ENCODE measurements around the gene GPRIN3. TPM values are rescaled to one million over a fixed set of nuclear protein-coding genes. Genes with fewer than 3 reads are reported as not detected.

GPRIN3 gene
- total and polyA plus RNA-seq, 2 of the 13 experiments (the other 11 are each of a cell fraction or from before 2014, with no cell fraction given): not detected

DNA sequence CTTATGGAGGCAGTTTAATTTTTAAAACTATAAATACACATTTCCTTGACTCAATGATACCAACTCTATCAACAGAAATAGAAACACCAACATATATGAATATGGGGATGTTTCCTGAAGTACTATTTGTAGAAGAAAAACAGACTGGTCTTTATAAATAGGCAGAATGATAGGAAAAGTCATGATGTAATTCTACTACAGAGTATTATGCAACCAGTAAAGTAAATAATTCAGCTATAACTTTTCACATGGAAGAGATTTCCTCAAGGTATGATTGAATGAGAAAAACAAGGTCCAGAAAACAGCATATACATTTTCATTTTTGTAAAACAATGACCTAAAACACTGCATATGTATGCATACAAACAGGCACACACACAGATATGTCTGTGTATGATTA lies 56.2 kb downstream of the GPRIN3 start:
- CTCF ChIA-PET (ENCODE audit: low intra/inter-chr PET ratio, low total read pairs): no interaction called here
- intact Hi-C loops (cut with micrococcal nuclease; ENCODE audit: unreplicated experiment): loop anchor here (10.0 kb wide), 1 partner anchor 653 kb away; no protein-coding TSS in a partner anchor
- no peak for ATAC-seq

More for the DNA sequence above, 56.2 kb downstream of the GPRIN3 start:
- Histone ChIP-seq H3K79me2 (ENCODE audit: insufficient read depth, low read length) (no peaks in the 10 kb centered on the region), H3K27ac (ENCODE audit: extremely low read length, insufficient read depth, low read length) (no peak overlapping the region), H3K4me1 (ENCODE audit: insufficient read depth, low read length) (no peaks in the 10 kb centered on the region), H3K9ac (ENCODE audit: insufficient read depth, low read depth, low read length) (no peak overlapping the region), H3K4me2 (ENCODE audit: low read depth, low read length) (no peak overlapping the region), H3K36me3 (replicated peaks in 1 of 2; ENCODE audit: control insufficient read depth in 1 of 2, insufficient read depth in 2 of 2, low read length in 2 of 2) (no peaks in the 10 kb centered on the region), H3K27me3 (ENCODE audit: control insufficient read depth in 1 of 2, insufficient read depth in 2 of 2, low read length in 2 of 2) (peaks cover 0 to 14% of the 10 kb centered on the region in 2 experiments; a peak in 3 of 5 replicates), H4K20me1 (ENCODE audit: insufficient read depth, low read length) (no peaks in the 10 kb centered on the region), H3K9me3 (ENCODE audit: low read length) (no peaks in the 10 kb centered on the region), H3K4me3 (replicated peaks in 1 of 3; ENCODE audit: insufficient read depth in 1 of 3, low read depth in 2 of 3, low read length in 3 of 3) (no peak overlapping the region), H2AFZ (ENCODE audit: low read length) (no peak overlapping the region)
- no peak for FAIRE-seq
- in situ Hi-C loops (cut with HindIII; ENCODE audit: extremely low pct_ligation_motif_present, low pct_unique_long_range_greater_than_20kb): no loop called here
- DNase-seq (ENCODE audit: low spot score): no peak
- TF ChIP-seq IRX3 (CRISPR knock-in tag; IDR thresholded peaks at IDR 0.05; ENCODE audit: borderline replicate concordance, low read depth) (no peak), PAF1 (CRISPR knock-in tag; IDR thresholded peaks at IDR 0.05) (no peak), FOXJ3 (CRISPR knock-in tag; IDR thresholded peaks at IDR 0.05; ENCODE audit: borderline replicate concordance) (no peak), SMYD3 (CRISPR knock-in tag; IDR thresholded peaks at IDR 0.05) (no peak), ZNF20 (CRISPR knock-in tag; IDR thresholded peaks at IDR 0.05) (no peak), ZNF232 (CRISPR knock-in tag; IDR thresholded peaks at IDR 0.05; ENCODE audit: borderline replicate concordance) (no peak), MAFK (conservative IDR thresholded peaks at IDR 0.05 in 1 of 2, IDR thresholded peaks at IDR 0.05 in 1 of 2; ENCODE audit: low read length in 2 of 2) (no peak), ZNF569 (CRISPR knock-in tag; IDR thresholded peaks at IDR 0.05; ENCODE audit: borderline replicate concordance) (no peak), HOXA3 (CRISPR knock-in tag; IDR thresholded peaks at IDR 0.05) (no peak)
- TF ChIP-seq, protein P1, sequence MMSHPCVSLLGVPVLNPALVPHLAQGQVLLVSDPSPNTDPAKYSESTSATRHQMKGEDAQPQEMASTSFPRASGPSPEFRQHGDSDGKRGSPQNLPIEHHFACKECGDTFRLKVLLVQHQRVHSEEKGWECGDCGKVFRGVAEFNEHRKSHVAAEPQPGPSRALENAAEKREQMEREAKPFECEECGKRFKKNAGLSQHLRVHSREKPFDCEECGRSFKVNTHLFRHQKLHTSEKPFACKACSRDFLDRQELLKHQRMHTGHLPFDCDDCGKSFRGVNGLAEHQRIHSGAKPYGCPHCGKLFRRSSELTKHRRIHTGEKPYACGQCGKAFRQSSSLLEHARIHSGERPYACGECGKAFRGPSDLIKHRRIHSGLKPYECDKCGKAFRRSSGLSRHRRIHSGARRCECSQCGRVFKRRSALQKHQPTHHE (CRISPR knock-in tag; IDR thresholded peaks at IDR 0.05; ENCODE audit: borderline replicate concordance): no peak
- TF ChIP-seq, protein P2, sequence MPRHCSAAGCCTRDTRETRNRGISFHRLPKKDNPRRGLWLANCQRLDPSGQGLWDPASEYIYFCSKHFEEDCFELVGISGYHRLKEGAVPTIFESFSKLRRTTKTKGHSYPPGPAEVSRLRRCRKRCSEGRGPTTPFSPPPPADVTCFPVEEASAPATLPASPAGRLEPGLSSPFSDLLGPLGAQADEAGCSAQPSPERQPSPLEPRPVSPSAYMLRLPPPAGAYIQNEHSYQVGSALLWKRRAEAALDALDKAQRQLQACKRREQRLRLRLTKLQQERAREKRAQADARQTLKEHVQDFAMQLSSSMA (CRISPR knock-in tag; IDR thresholded peaks at IDR 0.05): no peak
- TF ChIP-seq, protein P3, sequence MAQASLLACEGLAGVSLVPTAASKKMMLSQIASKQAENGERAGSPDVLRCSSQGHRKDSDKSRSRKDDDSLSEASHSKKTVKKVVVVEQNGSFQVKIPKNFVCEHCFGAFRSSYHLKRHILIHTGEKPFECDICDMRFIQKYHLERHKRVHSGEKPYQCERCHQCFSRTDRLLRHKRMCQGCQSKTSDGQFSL (CRISPR knock-in tag; IDR thresholded peaks at IDR 0.05): no peak
- TF ChIP-seq, protein P4, sequence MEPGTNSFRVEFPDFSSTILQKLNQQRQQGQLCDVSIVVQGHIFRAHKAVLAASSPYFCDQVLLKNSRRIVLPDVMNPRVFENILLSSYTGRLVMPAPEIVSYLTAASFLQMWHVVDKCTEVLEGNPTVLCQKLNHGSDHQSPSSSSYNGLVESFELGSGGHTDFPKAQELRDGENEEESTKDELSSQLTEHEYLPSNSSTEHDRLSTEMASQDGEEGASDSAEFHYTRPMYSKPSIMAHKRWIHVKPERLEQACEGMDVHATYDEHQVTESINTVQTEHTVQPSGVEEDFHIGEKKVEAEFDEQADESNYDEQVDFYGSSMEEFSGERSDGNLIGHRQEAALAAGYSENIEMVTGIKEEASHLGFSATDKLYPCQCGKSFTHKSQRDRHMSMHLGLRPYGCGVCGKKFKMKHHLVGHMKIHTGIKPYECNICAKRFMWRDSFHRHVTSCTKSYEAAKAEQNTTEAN (CRISPR knock-in tag; conservative IDR thresholded peaks at IDR 0.05): no peak
- POLR2A ChIA-PET: no interaction called here
- no TSS peak for BruUV-seq (replicated peaks)

Data from HepG2 (cell line).